Fibroblast of mammary gland (primary cell): Measurements from ENCODE around the gene ARHGEF10L.

ENCODE experiments used
- DNase-seq: peaks from one replicate; pipeline ENCODE4 v3.0.0-alpha.2; 2010; ENCODE audit warnings: low read depth
- H3K4me3 ChIP-seq: 2 replicates; pipeline ENCODE4 v1.5.1; 2011; ENCODE audit warnings: low read depth, mild to moderate bottlenecking, low read length, moderate library complexity; ENCODE audit not compliant: control insufficient read depth
- TF ChIP-seq, protein P1 (sequence below): conservative IDR thresholded peaks from 2 replicates; pipeline ENCODE4 v1.5.1; 2011; ENCODE audit warnings: low read depth, low read length, inconsistent platforms; ENCODE audit not compliant: control insufficient read depth, insufficient read depth

Gene ARHGEF10L

DNA sequence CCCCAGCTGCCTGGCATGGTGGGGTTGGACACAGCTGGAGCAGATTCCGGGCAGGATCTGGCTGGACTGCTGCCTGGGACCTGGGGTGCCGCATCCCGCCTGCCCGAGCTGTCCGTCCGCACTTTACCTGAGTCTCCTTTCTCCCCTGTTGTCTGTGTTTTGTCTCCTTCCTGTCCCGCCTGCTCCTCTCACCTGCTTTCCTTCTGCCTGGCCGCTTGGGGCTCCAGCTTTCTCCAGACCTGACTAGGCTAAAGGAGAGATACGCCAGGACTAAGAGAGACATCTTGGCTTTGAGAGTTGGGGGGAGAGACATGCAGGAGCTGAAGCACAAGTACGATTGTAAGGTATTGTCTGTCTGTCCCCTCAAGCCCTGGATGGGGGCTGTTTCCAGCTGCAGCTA lies 73.3 kb downstream of the ARHGEF10L start:
- TF ChIP-seq, protein P1, sequence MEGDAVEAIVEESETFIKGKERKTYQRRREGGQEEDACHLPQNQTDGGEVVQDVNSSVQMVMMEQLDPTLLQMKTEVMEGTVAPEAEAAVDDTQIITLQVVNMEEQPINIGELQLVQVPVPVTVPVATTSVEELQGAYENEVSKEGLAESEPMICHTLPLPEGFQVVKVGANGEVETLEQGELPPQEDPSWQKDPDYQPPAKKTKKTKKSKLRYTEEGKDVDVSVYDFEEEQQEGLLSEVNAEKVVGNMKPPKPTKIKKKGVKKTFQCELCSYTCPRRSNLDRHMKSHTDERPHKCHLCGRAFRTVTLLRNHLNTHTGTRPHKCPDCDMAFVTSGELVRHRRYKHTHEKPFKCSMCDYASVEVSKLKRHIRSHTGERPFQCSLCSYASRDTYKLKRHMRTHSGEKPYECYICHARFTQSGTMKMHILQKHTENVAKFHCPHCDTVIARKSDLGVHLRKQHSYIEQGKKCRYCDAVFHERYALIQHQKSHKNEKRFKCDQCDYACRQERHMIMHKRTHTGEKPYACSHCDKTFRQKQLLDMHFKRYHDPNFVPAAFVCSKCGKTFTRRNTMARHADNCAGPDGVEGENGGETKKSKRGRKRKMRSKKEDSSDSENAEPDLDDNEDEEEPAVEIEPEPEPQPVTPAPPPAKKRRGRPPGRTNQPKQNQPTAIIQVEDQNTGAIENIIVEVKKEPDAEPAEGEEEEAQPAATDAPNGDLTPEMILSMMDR = no peak
- no peak overlapping the region for H3K4me3 ChIP-seq

DNA sequence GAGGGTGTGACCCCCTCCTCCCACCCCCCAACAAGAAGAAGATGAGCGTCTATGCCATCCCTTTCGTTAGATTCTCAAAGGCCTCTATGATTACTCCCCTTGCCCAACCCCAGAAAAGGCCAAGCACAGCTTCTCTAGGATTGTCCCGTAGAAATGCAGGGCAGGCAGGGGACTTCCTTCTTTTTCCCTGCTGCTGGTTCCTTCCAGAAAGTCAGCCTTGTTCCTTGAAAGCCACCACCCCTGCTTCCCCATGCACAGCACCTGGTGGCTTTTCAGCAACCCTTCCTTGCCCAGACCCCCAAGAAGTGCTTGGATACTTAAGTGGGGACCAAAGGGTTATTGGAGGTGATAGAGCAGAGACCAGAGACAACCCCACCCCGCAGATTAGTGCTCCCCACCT lies 75.1 kb downstream of the ARHGEF10L start:
- DNase-seq = no peak
- H3K4me3 ChIP-seq = no peak overlapping the region
- TF ChIP-seq, protein P1 = no peak

More for the DNA sequence above, 73.3 kb downstream of the ARHGEF10L start:
- no peak for DNase-seq

DNA sequence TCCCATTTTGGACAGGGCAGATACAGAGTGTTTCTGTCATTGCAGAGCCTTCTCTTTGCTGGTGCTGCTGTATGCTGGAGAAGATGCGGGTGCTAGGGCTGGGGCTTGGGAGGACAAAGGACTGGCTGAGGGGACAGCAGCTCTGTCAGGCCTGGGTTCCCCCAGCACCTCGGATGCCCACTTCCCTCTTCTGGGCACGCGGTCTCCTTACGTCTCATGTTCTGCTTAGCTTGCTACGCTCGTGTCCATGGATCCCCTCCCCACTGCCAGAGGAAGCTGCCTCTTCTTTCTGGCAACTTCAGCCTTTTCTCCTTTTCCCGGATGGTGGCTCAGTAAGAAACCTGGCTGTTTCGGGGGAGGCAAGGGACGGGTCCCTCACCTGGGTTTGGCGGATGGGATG lies 75.7 kb downstream of the ARHGEF10L start:
- DNase-seq = no peak
- no peak overlapping the region for H3K4me3 ChIP-seq
- TF ChIP-seq, protein P1 = no peak

DNA sequence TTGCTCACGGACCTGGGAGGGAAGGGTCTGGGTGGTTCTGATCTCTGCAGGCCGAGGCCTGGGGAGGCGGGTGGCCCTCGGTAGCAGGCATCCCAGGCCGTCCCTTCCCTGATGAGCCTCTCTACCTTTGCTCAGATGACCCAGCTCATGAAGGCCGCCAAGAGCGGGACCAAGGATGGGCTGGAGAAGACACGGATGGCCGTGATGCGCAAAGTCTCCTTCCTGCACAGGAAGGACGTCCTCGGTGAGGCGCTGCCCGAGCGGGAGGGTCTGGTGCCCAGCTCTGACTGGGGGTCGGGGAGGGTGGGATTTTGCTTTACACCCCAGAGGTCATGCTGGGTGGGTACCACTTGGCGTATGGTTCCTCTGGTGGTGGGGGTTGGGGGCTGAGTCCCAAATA lies 76.5 kb downstream of the ARHGEF10L start:
- DNase-seq = no peak
- TF ChIP-seq, protein P1 = no peak
- H3K4me3 ChIP-seq = no peak overlapping the region

DNA sequence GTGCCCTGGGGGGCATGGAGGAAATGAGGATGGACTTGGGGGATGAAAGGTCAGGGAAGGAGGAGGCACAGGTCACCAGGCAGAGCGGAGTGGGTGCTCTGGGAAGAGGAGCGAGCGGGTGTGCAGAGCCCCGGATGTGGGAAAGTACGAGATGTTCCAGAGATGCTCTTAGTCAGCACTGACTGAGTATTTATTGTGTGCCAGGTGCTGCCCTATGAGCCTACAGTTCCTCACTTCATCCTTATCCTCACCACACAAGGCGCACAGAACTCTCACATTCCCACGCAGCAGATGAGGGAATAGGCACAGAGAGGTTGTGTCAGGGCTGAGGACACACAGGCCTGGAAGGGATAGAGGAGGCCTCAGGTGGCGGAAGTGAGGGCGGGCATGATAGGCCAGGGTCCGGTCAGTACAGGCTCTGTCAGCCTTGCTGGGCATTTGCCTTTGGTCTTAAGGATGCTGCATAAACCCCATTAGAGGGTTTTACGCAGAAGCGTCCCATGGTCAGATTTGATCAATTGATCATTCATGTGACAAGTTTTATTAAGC lies 77.3 kb downstream of the ARHGEF10L start:
- TF ChIP-seq, protein P1 = no peak
- DNase-seq = peak; percentile 84
- no peak overlapping the region for H3K4me3 ChIP-seq

DNA sequence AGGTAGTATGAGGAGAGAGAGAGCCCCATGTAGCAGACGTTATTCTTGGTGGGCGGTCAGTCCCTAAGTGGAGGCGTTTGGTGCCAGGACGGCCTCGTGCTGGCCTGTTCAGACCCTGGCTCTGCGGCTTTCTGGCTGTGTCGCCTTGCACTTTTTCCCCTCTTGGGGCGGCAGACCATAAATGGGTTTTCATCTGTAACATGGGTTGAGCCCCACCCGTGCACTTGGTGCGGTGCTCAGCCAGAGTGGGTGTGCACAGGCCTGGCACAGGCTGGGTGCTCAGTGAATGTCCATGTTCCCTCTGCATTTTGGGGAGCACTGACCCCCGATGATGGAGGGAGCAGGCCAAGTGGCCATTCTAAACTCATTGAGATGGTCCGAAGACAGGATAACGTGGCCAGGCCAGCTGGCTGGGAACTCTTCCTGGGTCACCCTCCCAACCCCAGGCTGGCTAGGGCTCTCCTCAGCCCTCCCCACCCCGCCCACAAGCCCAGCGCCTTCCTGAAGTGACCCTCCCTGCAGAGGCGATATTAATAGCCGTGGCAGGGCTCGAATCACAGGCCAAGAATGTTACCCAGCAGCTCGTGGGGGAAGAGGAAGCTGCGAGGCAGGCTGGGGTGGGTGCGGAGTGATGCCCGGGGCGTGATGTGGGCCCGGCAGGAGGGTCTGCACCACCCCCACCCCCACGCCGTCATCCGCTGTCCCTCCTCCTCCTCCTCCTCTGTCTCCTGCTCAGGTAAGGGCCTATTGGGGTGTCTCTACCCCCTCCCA lies 78.5 kb downstream of the ARHGEF10L start:
- TF ChIP-seq, protein P1 = no peak
- peak overlapping the region; percentile 29 for H3K4me3 ChIP-seq
- peak; percentile 61 for DNase-seq
